Loucy (cell line): ENCODE measurements around the gene SCAF8.

Experiments used
- CTCF ChIP-seq: fragments of 200-600 bp; sonication (generic); conservative IDR thresholded peaks from 2 replicates; pipeline ENCODE4 v1.5.1; 2014; ENCODE audit warnings: mild to moderate bottlenecking, antibody characterized with exemption, low read length
- EZH2phosphoT487 ChIP-seq: fragments of 200-600 bp; IDR thresholded peaks from 2 replicates; pipeline ENCODE4 v1.6.1; 2018; ENCODE audit warnings: antibody characterized with exemption, mild to moderate bottlenecking, moderate library complexity, borderline replicate concordance

GRCh38 chr6:154765273-154765672 is 32.1 kb downstream of the SCAF8 start:
- TF ChIP-seq CTCF (no peak), EZH2phosphoT487 (no peak)
